Measurements from ENCODE around the gene PTPRR. TPM values are rescaled to one million over a fixed set of nuclear protein-coding genes. Genes with fewer than 3 reads are reported as not detected.
A peak's percentile ranks its signal among the peaks of the same experiment; 100 is the strongest.

PTPRR gene
- total and polyA plus RNA-seq, 2 of the 4 experiments (the other 2 are of a cell fraction) = 0.18 to 0.21 TPM

- Histone ChIP-seq H2BK20ac (ENCODE audit: low read depth, low read length) (no peak overlapping the region), H3K36me3 (ENCODE audit: control insufficient read depth, insufficient read depth, low read length) (no peaks in the 10 kb centered on the region), H3K4ac (ENCODE audit: low read depth, low read length) (no peak overlapping the region), H3K9ac (ENCODE audit: low read depth, low read length) (no peak overlapping the region), H4K8ac (ENCODE audit: low read depth in 2 of 2, low read length in 2 of 2) (no peak overlapping the region), H3K4me3 (ENCODE audit: insufficient read depth, low read depth, low read length) (no peak overlapping the region), H3K14ac (replicated peaks; ENCODE audit: low read depth, low read length) (no peak overlapping the region), H3K27me3 (ENCODE audit: control insufficient read depth, insufficient read depth, low read length) (no peaks in the 10 kb centered on the region), H3K23ac (ENCODE audit: low read depth, low read length) (no peak overlapping the region), H2BK120ac (ENCODE audit: low read depth, low read length) (no peak overlapping the region), H2BK5ac (ENCODE audit: low read depth, low read length, poor library complexity, severe bottlenecking) (peak overlapping the region; percentile 78), H2AK5ac (ENCODE audit: low read depth, low read length) (no peak overlapping the region), H4K20me1 (ENCODE audit: insufficient read depth, low read length) (no peaks in the 10 kb centered on the region), H3K4me1 (ENCODE audit: control insufficient read depth, insufficient read depth, low read length) (no peaks in the 10 kb centered on the region), H4K5ac (ENCODE audit: low read depth, low read length) (no peak overlapping the region), H3K56ac (ENCODE audit: extremely low read depth, insufficient read depth, low read length) (no peak overlapping the region), H2AK9ac (replicated peaks; ENCODE audit: low read depth, low read length, poor library complexity) (no peak overlapping the region), H3K27ac (ENCODE audit: insufficient read depth, low read length) (no peak overlapping the region), H4K91ac (ENCODE audit: insufficient read depth, low read depth, low read length) (no peak overlapping the region), H3K9me3 (ENCODE audit: control insufficient read depth, insufficient read depth, low read length) (no peaks in the 10 kb centered on the region), H3K4me2 (ENCODE audit: low read depth, low read length) (no peak overlapping the region), H3K9me1 (ENCODE audit: insufficient read depth, low read length) (no peaks in the 10 kb centered on the region), H3K18ac (ENCODE audit: low read depth, low read length) (no peak overlapping the region), H2BK15ac (ENCODE audit: low read depth, low read length) (no peak overlapping the region), H2AFZ (replicated peaks; ENCODE audit: low read length, poor library complexity) (no peak overlapping the region), H3K79me1 (ENCODE audit: low read depth in 1 of 2, low read length in 2 of 2) (no peaks in the 10 kb centered on the region)
- BruUV-seq (replicated peaks) = no TSS peak
- DNase-seq (peak; percentile 81), ATAC-seq (ENCODE audit: low read depth) (peak; percentile 72)
- no CpG with 5 or more reads among the region's 1 CpG for WGBS, 2 experiments (ENCODE audit: extremely low coverage in 2 of 2, insufficient read length in 1 of 2)
- TF ChIP-seq CEBPB (IDR thresholded peaks at IDR 0.05; ENCODE audit: low read depth, low read length) = peak; percentile 84
- TF ChIP-seq FOS (IDR thresholded peaks at IDR 0.05; ENCODE audit: low read depth, low read length) = peak; percentile 36; the same call in 1 of the 2 replicates
- TF ChIP-seq MXI1 (IDR thresholded peaks at IDR 0.05; ENCODE audit: borderline replicate concordance, low read depth, low read length) = no peak
- ChIA-PET CTCF (no interaction called here), POLR2A (ENCODE audit: unreplicated experiment) (interaction anchor here (0.6 kb wide), 1 partner anchor 13 kb away, joined by 3 read pairs; no protein-coding TSS in a partner anchor)
- dilution Hi-C loops (cut with HindIII; ENCODE audit: low sequenced_read_pairs, unreplicated experiment) = no loop called here
- in situ Hi-C loops (cut with MboI; ENCODE audit: low sequenced_read_pairs) = no loop called here
- intact Hi-C loops (cut with micrococcal nuclease) = no loop called here
Observed at GRCh38 chr12:70603044-70603443, 317.5 kb downstream of the PTPRR start.

Measured in IMR-90 (cell line).